ENCODE results near the gene OR2V2. TPM values are rescaled to one million over a fixed set of nuclear protein-coding genes. Genes with fewer than 3 reads are reported as not detected.
A peak's percentile ranks its signal among the peaks of the same experiment; 100 is the strongest.

The OR2V2 gene
- total RNA-seq, 1 experiment from 2014 or later = not detected

DNA sequence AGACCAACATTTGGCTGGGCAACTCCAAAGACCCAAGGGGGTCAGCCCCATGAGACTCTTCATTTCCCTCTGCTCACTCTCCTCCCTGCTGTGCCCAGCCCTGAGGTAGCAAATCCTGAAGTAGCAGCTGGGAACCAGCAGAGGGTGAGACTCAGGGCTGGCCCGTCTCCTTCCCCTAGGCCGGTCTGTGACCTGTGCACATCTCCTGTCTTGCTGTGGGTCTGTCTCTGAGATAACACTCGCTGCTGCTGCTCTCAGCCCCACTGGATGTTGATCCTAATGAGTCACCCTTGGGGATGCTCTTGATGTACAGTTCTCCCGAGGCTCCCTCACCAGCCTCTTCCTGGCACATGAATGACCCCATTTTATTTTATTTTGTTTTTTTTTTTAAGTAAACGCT, 9.1 kb upstream of the OR2V2 start:
- Histone ChIP-seq H3K18ac (ENCODE audit: insufficient read length, low read depth, low read length) (no peak overlapping the region), H3K4me2 (ENCODE audit: insufficient read depth, insufficient read length, low read length) (no peak overlapping the region), H4K8ac (replicated peaks; ENCODE audit: insufficient read length, low read depth, low read length) (no peak overlapping the region), H3K14ac (ENCODE audit: insufficient read depth, low read length) (no peak overlapping the region; the same call in 1 of the 2 replicates), H3K9ac (ENCODE audit: extremely low read depth, insufficient read length, low read length) (no peak overlapping the region), H3K79me1 (ENCODE audit: insufficient read depth, low read depth, low read length, poor library complexity, severe bottlenecking) (no peaks in the 10 kb centered on the region), H4K91ac (ENCODE audit: insufficient read length, low read depth, low read length) (no peak overlapping the region), H3K27me3 (ENCODE audit: insufficient read depth, low read length) (no peaks in the 10 kb centered on the region), H3K4me1 (ENCODE audit: insufficient read depth, low read length) (no peaks in the 10 kb centered on the region), H3K23ac (ENCODE audit: insufficient read length, low read depth, low read length) (no peak overlapping the region), H3T11ph (ENCODE audit: low read length) (no peak overlapping the region), H3K27ac (ENCODE audit: insufficient read length, low read depth, low read length) (no peak overlapping the region), H2BK5ac (ENCODE audit: insufficient read length, low read length) (no peak overlapping the region), H2BK12ac (ENCODE audit: insufficient read length, low read depth, low read length) (no peak overlapping the region), H2AK5ac (ENCODE audit: insufficient read length, low read length) (no peak overlapping the region), H3K9me3 (ENCODE audit: control insufficient read depth, low read depth, low read length) (no peaks in the 10 kb centered on the region), H2BK15ac (ENCODE audit: low read depth, low read length) (no peak overlapping the region), H3K79me2 (ENCODE audit: insufficient read depth, low read length) (no peaks in the 10 kb centered on the region), H3K23me2 (ENCODE audit: insufficient read length, low read depth, low read length, poor library complexity, severe bottlenecking) (no peaks in the 10 kb centered on the region), H2AFZ (ENCODE audit: low read length) (no peak overlapping the region), H2BK120ac (ENCODE audit: low read depth, low read length, poor library complexity, severe bottlenecking) (no peak overlapping the region), H4K20me1 (ENCODE audit: control insufficient read depth, insufficient read depth, insufficient read length) (no peaks in the 10 kb centered on the region), H2BK20ac (ENCODE audit: low read depth, low read length, poor library complexity, severe bottlenecking) (no peak overlapping the region), H4K5ac (ENCODE audit: insufficient read length, low read depth, low read length) (no peak overlapping the region), H3K56ac (ENCODE audit: insufficient read length, low read depth, low read length) (no peak overlapping the region), H3K4ac (ENCODE audit: low read depth, low read length) (no peak overlapping the region)
- 0 out of 4 replicates have a peak, but pooled peaks cover 0 to 2% of the 10 kb centered on the region in 2 experiments for H3K4me1 Mint-ChIP-seq
- peaks cover 3% of the 10 kb centered on the region in 2 experiments for H3K9me3 Mint-ChIP-seq
- H3K27me3 Mint-ChIP-seq (ENCODE audit: low read depth) = peaks cover 26% of the 10 kb centered on the region
- peak; percentile 59 for DNase-seq
- H3K36me3 Mint-ChIP-seq (ENCODE audit: insufficient read depth in 1 of 3, low read depth in 3 of 3) = no peaks in the 10 kb centered on the region
- no peak overlapping the region for H3K27ac Mint-ChIP-seq
- TF ChIP-seq, protein P1, sequence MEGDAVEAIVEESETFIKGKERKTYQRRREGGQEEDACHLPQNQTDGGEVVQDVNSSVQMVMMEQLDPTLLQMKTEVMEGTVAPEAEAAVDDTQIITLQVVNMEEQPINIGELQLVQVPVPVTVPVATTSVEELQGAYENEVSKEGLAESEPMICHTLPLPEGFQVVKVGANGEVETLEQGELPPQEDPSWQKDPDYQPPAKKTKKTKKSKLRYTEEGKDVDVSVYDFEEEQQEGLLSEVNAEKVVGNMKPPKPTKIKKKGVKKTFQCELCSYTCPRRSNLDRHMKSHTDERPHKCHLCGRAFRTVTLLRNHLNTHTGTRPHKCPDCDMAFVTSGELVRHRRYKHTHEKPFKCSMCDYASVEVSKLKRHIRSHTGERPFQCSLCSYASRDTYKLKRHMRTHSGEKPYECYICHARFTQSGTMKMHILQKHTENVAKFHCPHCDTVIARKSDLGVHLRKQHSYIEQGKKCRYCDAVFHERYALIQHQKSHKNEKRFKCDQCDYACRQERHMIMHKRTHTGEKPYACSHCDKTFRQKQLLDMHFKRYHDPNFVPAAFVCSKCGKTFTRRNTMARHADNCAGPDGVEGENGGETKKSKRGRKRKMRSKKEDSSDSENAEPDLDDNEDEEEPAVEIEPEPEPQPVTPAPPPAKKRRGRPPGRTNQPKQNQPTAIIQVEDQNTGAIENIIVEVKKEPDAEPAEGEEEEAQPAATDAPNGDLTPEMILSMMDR (conservative IDR thresholded peaks at IDR 0.05) = peak; percentile 51; the same call in 2 of the 3 replicates
- no CpG with 5 or more reads among the region's 5 CpGs for WGBS (ENCODE audit: extremely low coverage, insufficient read length, low lambda C conversion rate)
- no peak overlapping the region for H3K4me3 Mint-ChIP-seq

Measured in H9 (cell line).